HepG2 (cell line): Measurements from ENCODE around the gene LSM3. TPM values are rescaled to one million over a fixed set of nuclear protein-coding genes. Genes with fewer than 3 reads are reported as not detected.

Source experiments
- ATAC-seq: fragments of 200-7000 bp; cut with Tn5 transposase; 3 replicates; pipeline ENCODE4 v1.9.1; 2020; ENCODE audit warnings: mild to moderate bottlenecking, moderate library complexity
- BruUV-seq: library from RNA; stranded (reverse); fragments of 400-500 nt; replicated peaks from 2 replicates; lab custom pipeline; 2021; lab: Mats Ljungman, UMichigan
- CTCF ChIA-PET: fragments of 300-600 bp; formaldehyde crosslinking; extraction: SDS; loops from one replicate; lab custom pipeline; 2021; ENCODE audit warnings: low total read pairs, inconsistent platforms, low intra/inter-chr PET ratio; lab: Yijun Ruan, JAX
- POLR2A ChIA-PET: fragments of 350-600 bp; sonication (Branson Sonifier 250); formaldehyde crosslinking; loops from one replicate; lab custom pipeline; 2020; ENCODE audit warnings: antibody characterized with exemption, inconsistent platforms; lab: Yijun Ruan, JAX
- DNase-seq: peaks from one replicate; pipeline ENCODE4 v3.0.0-alpha.2; 2015; ENCODE audit warnings: low spot score
- FAIRE-seq: peaks from 3 replicates; lab custom pipeline; 2011; peaks lifted over from hg19 to GRCh38; lab: Jason Lieb, UNC
- H2AFZ ChIP-seq: one replicate; pipeline ENCODE4 v1.6.1; 2011; ENCODE audit warnings: low read length, inconsistent platforms
- H3K27ac ChIP-seq: fragments of 300-600 bp; 3 replicates; pipeline ENCODE4 v1.8.0; 2011; ENCODE audit warnings: mixed run types, mild to moderate bottlenecking, mixed read lengths, low read length, inconsistent platforms; ENCODE audit not compliant: insufficient read depth; ENCODE audit errors: extremely low read length
- H3K27me3 ChIP-seq, 2 experiments: fragments of 200-600 bp in 1 of 2; 2 replicates in 1 of 2; 3 replicates in 1 of 2; pipeline versions ENCODE4 v1.6.0 to v1.8.0; 2011; ENCODE audit warnings: low read length in 2 of 2, mild to moderate bottlenecking in 2 of 2, moderate library complexity in 2 of 2, inconsistent platforms in 1 of 2; ENCODE audit not compliant: insufficient read depth in 2 of 2, control insufficient read depth in 1 of 2
- H3K36me3 ChIP-seq, 2 experiments: fragments of 200-600 bp in 1 of 2; replicated peaks in 1 of 2; 2 replicates in 1 of 2; 3 replicates in 1 of 2; pipeline versions ENCODE4 v1.5.1 to v1.8.0; 2011; ENCODE audit warnings: low read length in 2 of 2, inconsistent platforms in 1 of 2; ENCODE audit not compliant: insufficient read depth in 2 of 2, control insufficient read depth in 1 of 2
- H3K4me1 ChIP-seq: 2 replicates; pipeline ENCODE4 v1.5.1; 2012; ENCODE audit warnings: low read length, inconsistent platforms; ENCODE audit not compliant: insufficient read depth
- H3K4me2 ChIP-seq: 2 replicates; pipeline ENCODE4 v1.6.0; 2011; ENCODE audit warnings: low read depth, low read length, inconsistent platforms
- H3K4me3 ChIP-seq, 3 experiments: fragments of 200-600 bp in 1 of 3; sonication (generic), shearing (Covaris generic) in 1 of 3; replicated peaks in 1 of 3; 2 replicates each; pipeline ENCODE4 v1.5.1; 2011 to 2016; ENCODE audit warnings: low read length in 3 of 3, inconsistent platforms in 2 of 3, low read depth in 2 of 3, mild to moderate bottlenecking in 2 of 3, control low read depth in 1 of 3, mixed read lengths in 1 of 3; ENCODE audit not compliant: insufficient read depth in 1 of 3
- H3K79me2 ChIP-seq: one replicate; pipeline ENCODE4 v1.6.1; 2011; ENCODE audit warnings: low read length, inconsistent platforms; ENCODE audit not compliant: insufficient read depth
- H3K9ac ChIP-seq: 2 replicates; pipeline ENCODE4 v1.6.0; 2011; ENCODE audit warnings: mild to moderate bottlenecking, low read depth, low read length, inconsistent platforms; ENCODE audit not compliant: insufficient read depth
- H3K9me3 ChIP-seq: 2 replicates; pipeline ENCODE4 v1.5.1; 2012; ENCODE audit warnings: mild to moderate bottlenecking, low read length
- H4K20me1 ChIP-seq: 2 replicates; pipeline ENCODE4 v1.6.0; 2011; ENCODE audit warnings: inconsistent platforms, mild to moderate bottlenecking, low read length, moderate library complexity; ENCODE audit not compliant: insufficient read depth
- ETV5 ChIP-seq: IDR thresholded peaks from 2 replicates; pipeline ENCODE4 v1.6.1; 2018; ENCODE audit warnings: missing biosample characterization, missing genetic modification reagents, inconsistent platforms, borderline replicate concordance
- FLYWCH1 ChIP-seq: sonication (generic); formaldehyde crosslinking; IDR thresholded peaks from 2 replicates; pipeline ENCODE4 v1.8.1; 2023; ENCODE audit warnings: mild to moderate bottlenecking, missing genetic modification reagents
- HDAC6 ChIP-seq: fragments of 200-600 bp; sonication (generic); IDR thresholded peaks from 2 replicates; pipeline ENCODE4 v1.7.0; 2017; ENCODE audit warnings: mild to moderate bottlenecking, antibody characterized with exemption, low read length, low read depth
- HES4 ChIP-seq: sonication (generic); formaldehyde crosslinking; IDR thresholded peaks from 2 replicates; pipeline ENCODE4 v1.9.0; 2021; ENCODE audit warnings: mild to moderate bottlenecking, missing genetic modification reagents, borderline replicate concordance
- MLXIP ChIP-seq: sonication (generic); formaldehyde crosslinking; IDR thresholded peaks from 2 replicates; pipeline ENCODE4 v1.9.0; 2021; ENCODE audit warnings: missing genetic modification reagents, borderline replicate concordance
- NR2C2 ChIP-seq: sonication (generic); formaldehyde crosslinking; IDR thresholded peaks from 2 replicates; pipeline ENCODE4 v1.4.0; 2020; ENCODE audit warnings: missing genetic modification reagents, mild to moderate bottlenecking, moderate library complexity, borderline replicate concordance
- NR2F2 ChIP-seq: IDR thresholded peaks from 2 replicates; pipeline ENCODE4 v1.6.1; 2012; ENCODE audit warnings: low read depth, inconsistent platforms, borderline replicate concordance
- RBAK ChIP-seq: sonication (generic); formaldehyde crosslinking; IDR thresholded peaks from 2 replicates; pipeline ENCODE4 v1.5.1; 2020; ENCODE audit warnings: mild to moderate bottlenecking, missing genetic modification reagents
- ZMAT5 ChIP-seq: sonication (generic); formaldehyde crosslinking; IDR thresholded peaks from 2 replicates; pipeline ENCODE4 v1.5.0; 2020; ENCODE audit warnings: mild to moderate bottlenecking, low read depth, missing genetic modification reagents, borderline replicate concordance
- ZNF513 ChIP-seq: sonication (generic); formaldehyde crosslinking; conservative IDR thresholded peaks from 2 replicates; pipeline ENCODE4 v1.5.0; 2020; ENCODE audit warnings: missing genetic modification reagents
- ZNF784 ChIP-seq: sonication (generic); formaldehyde crosslinking; IDR thresholded peaks from 2 replicates; pipeline ENCODE4 v1.5.1; 2020; ENCODE audit warnings: missing genetic modification reagents, mild to moderate bottlenecking, borderline replicate concordance
- WGBS: methylation state at CpG from one replicate; pipeline ENCODE4 v1.1.6; 2017; ENCODE audit warnings: low lambda C conversion rate; 5-methylcytosine and 5-hydroxymethylcytosine counted together
- in situ Hi-C: cut with HindIII; loops from 2 replicates; pipeline ENCODE4 v1.10.0; 2017; ENCODE audit warnings: low pct_unique_long_range_greater_than_20kb; ENCODE audit not compliant: extremely low pct_ligation_motif_present
- intact Hi-C: fragments of 100-400 bp; cut with micrococcal nuclease; formaldehyde crosslinking; loops from one replicate; pipeline ENCODE4 v1.10.0; 2022; ENCODE audit not compliant: unreplicated experiment
- polyA plus RNA-seq, 8 experiments: library from polyadenylated mRNA; depleted of rRNA in 3 of 8; stranded (reverse) in 7 of 8; unstranded in 1 of 8; fragments of >200 nt; fragmentation: Illumina TruSeq in 4 of 8; extraction: Trizol in 4 of 8; gene quantifications; 2 replicates each; pipeline versions ENCODE4 v1.2.1 to v1.2.3, GENCODE V29; 2011 to 2016; ENCODE audit warnings: low read depth in 4 of 8, missing spikeins in 1 of 8, mixed read lengths in 1 of 8; ENCODE audit not compliant: insufficient read depth in 1 of 8
- total RNA-seq, 5 experiments: library from RNA; depleted of rRNA; stranded (reverse); fragments of >200 nt; fragmentation: Illumina TruSeq; extraction: Trizol; gene quantifications; 2 replicates each; pipeline ENCODE4 v1.2.3, GENCODE V29; 2016; ENCODE audit warnings: low read depth in 1 of 5

Gene LSM3
- total and polyA plus RNA-seq, 2 of the 13 experiments (the other 11 are each of a cell fraction or from before 2014, with no cell fraction given), result 5.1 to 19.4 TPM

GRCh38 chr3:14241716-14242115 lies 63.1 kb downstream of the LSM3 start (continued):
- TF ChIP-seq ETV5 (CRISPR knock-in tag) (no peak), ZNF513 (no peak), NR2C2 (CRISPR knock-in tag) (no peak), HES4 (no peak), FLYWCH1 (no peak), HDAC6 (no peak), ZNF784 (CRISPR knock-in tag) (no peak)

- Histone ChIP-seq H3K27me3 (peaks cover 0 to 3% of the 10 kb centered on the region in 2 experiments; a peak in 2 of 5 replicates), H3K9ac (no peak overlapping the region), H3K27ac (no peak overlapping the region), H3K9me3 (no peaks in the 10 kb centered on the region), H3K79me2 (no peaks in the 10 kb centered on the region), H2AFZ (no peak overlapping the region), H3K4me2 (no peak overlapping the region), H3K4me3 (no peak overlapping the region), H3K36me3 (no peaks in the 10 kb centered on the region), H4K20me1 (no peaks in the 10 kb centered on the region), H3K4me1 (peaks cover 12% of the 10 kb centered on the region; the same call in 1 of the 2 replicates)
- ChIA-PET POLR2A (no interaction called here), CTCF (no interaction called here)
- BruUV-seq, result no TSS peak
- no peak for DNase-seq
- WGBS, result 59% methylated on average over 11 of the region's 12 CpGs
- in situ Hi-C loops, result no loop called here
- intact Hi-C loops, result no loop called here
- TF ChIP-seq MLXIP (CRISPR knock-in tag) (no peak), RBAK (no peak), NR2F2 (no peak), ZNF784 (CRISPR knock-in tag) (no peak), ZMAT5 (no peak)
- ATAC-seq, result no peak
- FAIRE-seq, result no peak
Observed at GRCh38 chr3:14242490-14243311, 64.1 kb downstream of the LSM3 start.
